Cardiac muscle cell (in vitro differentiated cells and primary cell): ENCODE data around the gene QRSL1. TPM values are rescaled to one million over a fixed set of nuclear protein-coding genes. Genes with fewer than 3 reads are reported as not detected.

Experiments used
- DNase-seq, 2 donors: peaks; one replicate each; pipeline versions ENCODE4 v3.0.0 to v3.0.0-alpha.2; 2010 to 2017; ENCODE audit warnings: low read depth in 1 of 2, low spot score in 1 of 2
- H3K27ac ChIP-seq: fragments of 200-600 bp; sonication (generic); 2 replicates; pipeline ENCODE4 v1.5.1; 2016
- H3K27me3 ChIP-seq: fragments of 200-600 bp; sonication (generic); 2 replicates; pipeline ENCODE4 v1.6.0; 2016; ENCODE audit warnings: control low read depth
- H3K36me3 ChIP-seq: fragments of 200-600 bp; sonication (generic); 2 replicates; pipeline ENCODE4 v1.5.1; 2016; ENCODE audit warnings: control low read depth
- H3K4me1 ChIP-seq: fragments of 200-600 bp; sonication (generic); 2 replicates; pipeline ENCODE4 v1.8.1; 2017; ENCODE audit warnings: low read depth, mild to moderate bottlenecking, mixed run types
- H3K4me3 ChIP-seq: fragments of 200-600 bp; sonication (generic); 2 replicates; pipeline ENCODE4 v1.5.1; 2016; ENCODE audit warnings: mild to moderate bottlenecking
- H3K9me3 ChIP-seq: fragments of 200-600 bp; sonication (generic); 2 replicates; pipeline ENCODE4 v1.5.1; 2017; ENCODE audit warnings: low read depth, mild to moderate bottlenecking, control low read depth
- polyA plus RNA-seq: library from polyadenylated mRNA; unstranded; fragments of >200 nt; fragmentation: Nextera tagmentation; extraction: Ambion mirVana; gene quantifications from 2 replicates; pipeline ENCODE4 v1.2.1, GENCODE V29; 2016
- total RNA-seq: library from RNA; depleted of rRNA; stranded (reverse); fragments of >200 nt; gene quantifications from 2 replicates; pipeline ENCODE4 v1.2.3, GENCODE V29; 2016
- TF ChIP-seq, protein P1 (sequence below): IDR thresholded peaks from 2 replicates; pipeline ENCODE4 v1.5.1; 2012; ENCODE audit warnings: low read depth, mild to moderate bottlenecking, low read length

QRSL1 gene
- total and polyA plus RNA-seq, 2 experiments from 2014 or later = 12.6 to 13.6 TPM

DNA sequence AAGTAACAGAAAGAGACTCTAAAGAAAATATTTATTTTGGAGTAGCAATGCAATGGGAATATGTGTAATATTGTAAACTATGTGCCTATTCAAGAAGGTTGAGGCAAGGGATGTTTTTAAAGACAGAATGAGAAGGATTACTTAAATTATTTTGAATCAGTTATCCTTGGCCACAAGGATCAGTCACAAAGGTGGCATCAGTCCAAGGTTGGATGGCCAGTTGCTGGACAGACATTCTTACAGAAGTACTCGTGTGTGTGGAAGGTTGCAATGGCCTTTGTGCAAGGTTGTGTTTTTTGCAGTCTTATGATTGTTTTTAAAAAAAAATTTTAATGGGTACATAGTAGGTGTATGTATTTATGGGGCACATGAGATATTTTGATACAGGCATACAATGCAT is 2.0 kb downstream of the QRSL1 start:
- TF ChIP-seq, protein P1, sequence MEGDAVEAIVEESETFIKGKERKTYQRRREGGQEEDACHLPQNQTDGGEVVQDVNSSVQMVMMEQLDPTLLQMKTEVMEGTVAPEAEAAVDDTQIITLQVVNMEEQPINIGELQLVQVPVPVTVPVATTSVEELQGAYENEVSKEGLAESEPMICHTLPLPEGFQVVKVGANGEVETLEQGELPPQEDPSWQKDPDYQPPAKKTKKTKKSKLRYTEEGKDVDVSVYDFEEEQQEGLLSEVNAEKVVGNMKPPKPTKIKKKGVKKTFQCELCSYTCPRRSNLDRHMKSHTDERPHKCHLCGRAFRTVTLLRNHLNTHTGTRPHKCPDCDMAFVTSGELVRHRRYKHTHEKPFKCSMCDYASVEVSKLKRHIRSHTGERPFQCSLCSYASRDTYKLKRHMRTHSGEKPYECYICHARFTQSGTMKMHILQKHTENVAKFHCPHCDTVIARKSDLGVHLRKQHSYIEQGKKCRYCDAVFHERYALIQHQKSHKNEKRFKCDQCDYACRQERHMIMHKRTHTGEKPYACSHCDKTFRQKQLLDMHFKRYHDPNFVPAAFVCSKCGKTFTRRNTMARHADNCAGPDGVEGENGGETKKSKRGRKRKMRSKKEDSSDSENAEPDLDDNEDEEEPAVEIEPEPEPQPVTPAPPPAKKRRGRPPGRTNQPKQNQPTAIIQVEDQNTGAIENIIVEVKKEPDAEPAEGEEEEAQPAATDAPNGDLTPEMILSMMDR = no peak
- H3K36me3 ChIP-seq = no peaks in the 10 kb centered on the region
- no peaks in the 10 kb centered on the region for H3K9me3 ChIP-seq
- DNase-seq = peak in 1 of 2 donors; percentile 16
- no peaks in the 10 kb centered on the region for H3K27me3 ChIP-seq
- H3K4me1 ChIP-seq = peaks cover 30% of the 10 kb centered on the region
- no peak overlapping the region for H3K27ac ChIP-seq
- H3K4me3 ChIP-seq = no peak overlapping the region

GRCh38 chr6:106634565-106634964 is 5.2 kb downstream of the QRSL1 start:
- Histone ChIP-seq H3K27ac (no peak overlapping the region), H3K27me3 (no peaks in the 10 kb centered on the region), H3K4me1 (peaks cover 21% of the 10 kb centered on the region), H3K4me3 (no peak overlapping the region), H3K36me3 (no peaks in the 10 kb centered on the region), H3K9me3 (no peaks in the 10 kb centered on the region)
- DNase-seq = no peak
- TF ChIP-seq, protein P1 = no peak

DNA sequence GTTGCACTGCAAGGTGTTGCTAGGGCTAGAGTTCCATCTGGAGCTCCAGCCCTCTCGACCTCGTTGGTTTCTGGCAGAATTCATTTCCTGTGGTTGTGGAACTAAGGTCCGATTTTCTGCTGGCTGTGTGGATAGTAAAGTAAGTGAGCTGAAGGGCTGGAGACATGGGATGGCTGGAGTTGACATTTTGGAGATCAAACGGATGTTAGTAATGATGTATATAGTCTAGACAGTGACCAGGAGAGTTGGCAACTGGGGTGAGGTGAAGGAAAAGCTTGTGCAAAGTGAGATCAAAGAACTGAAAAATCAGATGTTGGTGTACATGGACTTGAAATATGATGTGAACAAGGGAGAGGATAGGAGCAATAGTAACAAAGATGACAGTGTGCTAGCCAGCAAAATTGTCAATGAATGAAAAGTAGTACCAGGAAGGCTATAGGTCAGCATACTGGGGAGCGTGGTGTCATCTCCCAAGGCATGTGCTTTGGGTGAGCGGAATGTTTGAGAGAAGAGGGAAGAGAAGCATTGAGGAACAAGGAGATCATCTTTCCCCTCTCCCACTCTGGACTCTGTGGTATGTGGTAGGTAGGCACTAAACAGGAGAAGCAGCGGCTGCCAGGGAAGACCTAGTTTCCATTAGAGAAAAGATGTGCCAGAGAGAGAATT is 7.8 kb downstream of the QRSL1 start:
- TF ChIP-seq, protein P1 = no peak
- no peak overlapping the region for H3K4me3 ChIP-seq
- H3K9me3 ChIP-seq = no peaks in the 10 kb centered on the region
- peaks cover 14% of the 10 kb centered on the region for H3K4me1 ChIP-seq
- H3K27me3 ChIP-seq = no peaks in the 10 kb centered on the region
- DNase-seq = no peak
- no peak overlapping the region for H3K27ac ChIP-seq
- H3K36me3 ChIP-seq = peaks cover 1% of the 10 kb centered on the region

DNA sequence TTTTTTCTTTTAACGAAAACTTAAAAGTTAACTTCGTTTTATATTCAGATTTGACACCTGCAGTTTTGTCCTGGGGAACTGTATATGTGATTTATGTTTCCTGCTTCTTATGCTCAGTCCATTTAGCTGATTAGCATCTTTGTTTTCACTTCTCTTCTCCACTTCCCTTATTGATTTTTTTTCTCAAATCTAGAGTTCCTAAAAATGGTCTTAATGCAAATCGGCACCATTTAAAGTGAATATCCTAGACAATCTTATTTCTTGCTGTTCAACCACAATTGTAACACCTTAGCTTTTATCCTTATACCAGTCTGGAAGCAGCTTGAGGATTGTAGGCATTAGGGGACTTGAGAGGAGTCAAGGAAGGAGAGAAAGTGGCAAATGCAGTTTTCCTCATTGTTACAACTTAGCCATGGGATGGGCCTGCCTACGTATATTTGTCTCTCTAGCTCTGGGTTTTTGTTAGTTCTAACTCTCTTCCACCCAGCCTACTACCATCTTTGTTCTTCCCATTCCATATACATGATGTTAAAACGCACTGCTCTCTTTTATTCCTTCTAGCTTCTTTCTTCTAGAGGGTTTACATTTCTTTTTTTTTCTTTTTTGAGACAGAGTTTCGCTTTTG is 8.5 kb downstream of the QRSL1 start:
- Histone ChIP-seq H3K9me3 (no peaks in the 10 kb centered on the region), H3K36me3 (peaks cover 6% of the 10 kb centered on the region), H3K27me3 (no peaks in the 10 kb centered on the region), H3K27ac (no peak overlapping the region), H3K4me3 (no peak overlapping the region), H3K4me1 (peaks cover 11% of the 10 kb centered on the region)
- TF ChIP-seq, protein P1 = no peak
- DNase-seq = no peak

DNA sequence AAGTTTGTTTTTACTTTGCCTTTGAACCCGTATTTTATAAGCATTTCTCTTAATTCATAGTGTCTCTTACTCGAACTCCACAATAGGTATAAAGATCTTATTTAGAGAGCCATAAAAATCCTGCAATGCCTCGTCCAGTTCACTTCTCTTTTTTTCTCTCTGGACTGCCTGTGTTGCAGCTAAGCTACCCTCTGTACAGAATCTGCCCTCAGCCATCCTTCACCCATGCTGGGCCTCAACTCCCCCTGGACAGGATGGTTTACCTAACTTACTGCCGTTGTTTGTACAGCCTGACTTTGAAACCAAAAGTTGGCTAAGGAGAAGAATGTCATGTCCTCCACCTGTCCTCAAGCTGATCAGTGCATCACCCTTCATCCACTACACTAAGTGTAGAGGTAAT is 10.4 kb downstream of the QRSL1 start:
- peaks cover 8% of the 10 kb centered on the region for H3K36me3 ChIP-seq
- TF ChIP-seq, protein P1 = no peak
- no peaks in the 10 kb centered on the region for H3K4me1 ChIP-seq
- H3K4me3 ChIP-seq = no peak overlapping the region
- H3K27me3 ChIP-seq = no peaks in the 10 kb centered on the region
- no peak overlapping the region for H3K27ac ChIP-seq
- DNase-seq = no peak
- H3K9me3 ChIP-seq = no peaks in the 10 kb centered on the region
